Pericardium fibroblast (primary cell): Measurements from ENCODE around the gene CASP6. TPM values are rescaled to one million over a fixed set of nuclear protein-coding genes. Genes with fewer than 3 reads are reported as not detected.

Source experiments
- total RNA-seq: library from RNA; depleted of rRNA; stranded (reverse); fragments of >200 nt; gene quantifications from 2 replicates; pipeline ENCODE4 v1.2.3, GENCODE V29; 2015

The CASP6 gene
- 13.0 and 17.5 TPM in 2 replicates for total RNA-seq

GRCh38 chr4:109702950-109703663, at the start of gene CASP6:
Gene CASP6 (minus strand): TSS chr4:109703445. CDS start chr4:109703395, 50 bp downstream.

DNA sequence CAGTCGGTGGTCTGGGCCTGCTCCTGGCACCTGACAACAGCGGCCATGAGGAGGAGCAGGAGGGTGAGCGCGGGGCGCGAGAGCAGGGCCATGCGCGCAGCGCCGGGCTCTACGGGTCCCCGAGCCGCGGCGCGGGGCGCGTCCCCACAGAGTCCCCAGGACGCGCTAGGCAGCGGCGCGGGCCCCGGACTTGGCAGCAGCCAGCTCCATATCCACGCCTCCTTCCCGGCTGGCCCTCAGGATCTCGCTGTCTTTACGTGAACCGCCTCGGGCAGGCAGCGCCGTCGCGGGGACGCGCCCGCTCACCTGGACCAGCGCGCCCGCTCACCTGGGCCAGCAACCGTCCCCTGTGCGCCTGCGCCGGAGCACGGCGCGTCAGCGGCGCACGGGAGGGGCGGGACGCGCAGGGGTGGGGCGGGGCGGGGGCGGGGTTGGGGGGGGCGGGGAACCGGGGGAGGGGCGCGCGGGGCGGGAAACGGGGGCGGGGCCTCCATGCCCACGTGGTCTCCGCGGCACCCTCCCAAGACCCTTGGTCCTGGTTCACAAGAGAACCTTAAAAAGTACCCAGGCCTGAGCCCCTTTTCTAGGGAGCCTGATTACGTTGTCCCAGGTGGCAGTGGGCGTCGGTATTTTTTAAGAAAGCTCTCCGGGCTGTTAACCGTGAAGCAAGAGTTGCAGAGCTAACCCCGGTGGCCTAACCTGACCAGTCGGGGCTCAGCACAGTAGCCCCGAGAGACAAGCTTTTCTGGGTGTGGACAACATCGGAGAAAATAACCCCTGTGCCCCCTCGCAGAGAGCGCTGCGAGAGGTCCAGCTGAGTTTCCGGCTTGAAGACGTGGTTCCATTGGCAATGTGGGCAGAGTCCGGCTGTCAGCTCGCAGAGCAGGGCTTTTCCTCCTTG, 26.7 kb upstream of the CASP6 start, which contains the start of gene PLA2G12A:
Gene PLA2G12A, minus strand, starts transcription at position 353 of the 901 bp plus-strand sequence. Its CDS starts 261 bp downstream, at position 92.

Other genes with a start within 250 kb of the CASP6 start
- 12.8 and 28.0 TPM in 2 replicates for gene MCUB, start 143.2 kb downstream of the CASP6 start, total RNA-seq
- 13.2 and 16.7 TPM in 2 replicates for gene PLA2G12A, start 26.6 kb upstream of the CASP6 start, total RNA-seq
- 16.7 and 38.8 TPM in 2 replicates for gene CFI, start 98.6 kb upstream of the CASP6 start, total RNA-seq
- 6.7 and 13.1 TPM in 2 replicates for gene GAR1, start 112.3 kb upstream of the CASP6 start, total RNA-seq
- not detected in 2 replicates for gene RRH, start 124.5 kb upstream of the CASP6 start, total RNA-seq
- gene LRIT3, start 144.7 kb upstream of the CASP6 start, total RNA-seq: not detected in 2 replicates
- not detected in 2 replicates for gene EGF, start 209.4 kb upstream of the CASP6 start, total RNA-seq